Activated CD8-positive, alpha-beta T cell treated with anti-CD3 and anti-CD28 coated beads for 36 hours (primary cell): ENCODE data around the gene RGS5. TPM values are rescaled to one million over a fixed set of nuclear protein-coding genes. Genes with fewer than 3 reads are reported as not detected.

Experiments used
- ATAC-seq: fragments of 200-7000 bp; cut with Tn5 transposase; one replicate; pipeline ENCODE4 v1.10.0; 2021; ENCODE audit warnings: mild to moderate bottlenecking, moderate library complexity
- CTCF ChIA-PET: fragments of 350-600 bp; sonication (Branson Sonifier 250); formaldehyde crosslinking; loops from one replicate; lab custom pipeline; 2021; ENCODE audit warnings: antibody characterized with exemption; lab: Charles Lee
- POLR2A ChIA-PET: fragments of 350-600 bp; sonication (Branson Sonifier 250); formaldehyde crosslinking; loops from one replicate; lab custom pipeline; 2021; ENCODE audit warnings: antibody characterized with exemption; lab: Charles Lee
- DNase-seq: peaks from one replicate; pipeline ENCODE4 v3.0.0-alpha.2; 2020
- H3K27ac Mint-ChIP-seq: one replicate; pipeline ENCODE4 v1.8.0; 2021; ENCODE audit warnings: mild to moderate bottlenecking, mixed read lengths
- H3K27me3 Mint-ChIP-seq: one replicate; pipeline ENCODE4 v1.8.0; 2021; ENCODE audit warnings: mixed read lengths
- H3K36me3 Mint-ChIP-seq: one replicate; pipeline ENCODE4 v1.8.0; 2021; ENCODE audit warnings: low read depth, mixed read lengths
- H3K4me1 Mint-ChIP-seq: one replicate; pipeline ENCODE4 v1.8.0; 2021; ENCODE audit warnings: low read depth, mixed read lengths
- H3K4me3 Mint-ChIP-seq: one replicate; pipeline ENCODE4 v1.8.0; 2021; ENCODE audit warnings: mild to moderate bottlenecking, moderate library complexity, mixed read lengths
- H3K9me3 Mint-ChIP-seq: one replicate; pipeline ENCODE4 v1.8.0; 2021; ENCODE audit warnings: mixed read lengths
- intact Hi-C: fragments of 100-400 bp; cut with micrococcal nuclease; formaldehyde crosslinking; loops from one replicate; pipeline ENCODE4 v1.10.0; 2022
- total RNA-seq, 2 experiments: library from RNA; stranded (reverse); gene quantifications; one replicate each; pipeline ENCODE4 v1.2.3, GENCODE V29; 2021
- TF ChIP-seq, protein P1 (sequence below): fragments of 200-600 bp; IDR thresholded peaks from one replicate; pipeline ENCODE4 v1.8.0; 2022; ENCODE audit warnings: antibody characterized with exemption, mild to moderate bottlenecking

RGS5 gene
- total RNA-seq, 2 experiments from 2014 or later, result 3.6 to 6.0 TPM

DNA sequence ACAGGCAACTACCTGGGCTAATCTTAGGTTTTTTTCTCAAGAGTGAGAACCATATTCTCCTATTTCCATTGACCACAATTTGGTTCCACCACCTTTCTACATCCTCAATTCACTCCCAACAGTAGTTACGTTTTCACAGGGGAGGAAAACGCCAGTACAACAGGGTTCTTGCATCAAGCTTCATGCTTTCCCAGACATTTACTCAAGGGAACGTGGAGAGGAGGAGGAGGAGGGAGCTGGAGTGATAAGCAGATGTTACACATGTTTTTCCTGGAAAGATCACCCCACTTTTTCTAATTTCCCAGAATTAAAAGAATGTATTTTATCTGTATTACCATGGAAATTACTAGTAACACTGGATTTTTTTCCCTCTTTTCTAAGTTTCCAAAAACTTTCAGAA lies 58.3 kb downstream of the RGS5 start:
- no peaks in the 10 kb centered on the region for H3K9me3 Mint-ChIP-seq
- DNase-seq (no peak), ATAC-seq (no peak)
- ChIA-PET CTCF (no interaction called here), POLR2A (no interaction called here)
- no peaks in the 10 kb centered on the region for H3K36me3 Mint-ChIP-seq
- no peaks in the 10 kb centered on the region for H3K4me1 Mint-ChIP-seq
- H3K4me3 Mint-ChIP-seq, result no peak overlapping the region
- H3K27ac Mint-ChIP-seq, result no peak overlapping the region
- TF ChIP-seq, protein P1, sequence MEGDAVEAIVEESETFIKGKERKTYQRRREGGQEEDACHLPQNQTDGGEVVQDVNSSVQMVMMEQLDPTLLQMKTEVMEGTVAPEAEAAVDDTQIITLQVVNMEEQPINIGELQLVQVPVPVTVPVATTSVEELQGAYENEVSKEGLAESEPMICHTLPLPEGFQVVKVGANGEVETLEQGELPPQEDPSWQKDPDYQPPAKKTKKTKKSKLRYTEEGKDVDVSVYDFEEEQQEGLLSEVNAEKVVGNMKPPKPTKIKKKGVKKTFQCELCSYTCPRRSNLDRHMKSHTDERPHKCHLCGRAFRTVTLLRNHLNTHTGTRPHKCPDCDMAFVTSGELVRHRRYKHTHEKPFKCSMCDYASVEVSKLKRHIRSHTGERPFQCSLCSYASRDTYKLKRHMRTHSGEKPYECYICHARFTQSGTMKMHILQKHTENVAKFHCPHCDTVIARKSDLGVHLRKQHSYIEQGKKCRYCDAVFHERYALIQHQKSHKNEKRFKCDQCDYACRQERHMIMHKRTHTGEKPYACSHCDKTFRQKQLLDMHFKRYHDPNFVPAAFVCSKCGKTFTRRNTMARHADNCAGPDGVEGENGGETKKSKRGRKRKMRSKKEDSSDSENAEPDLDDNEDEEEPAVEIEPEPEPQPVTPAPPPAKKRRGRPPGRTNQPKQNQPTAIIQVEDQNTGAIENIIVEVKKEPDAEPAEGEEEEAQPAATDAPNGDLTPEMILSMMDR, result no peak
- no peaks in the 10 kb centered on the region for H3K27me3 Mint-ChIP-seq
- intact Hi-C loops, result no loop called here

DNA sequence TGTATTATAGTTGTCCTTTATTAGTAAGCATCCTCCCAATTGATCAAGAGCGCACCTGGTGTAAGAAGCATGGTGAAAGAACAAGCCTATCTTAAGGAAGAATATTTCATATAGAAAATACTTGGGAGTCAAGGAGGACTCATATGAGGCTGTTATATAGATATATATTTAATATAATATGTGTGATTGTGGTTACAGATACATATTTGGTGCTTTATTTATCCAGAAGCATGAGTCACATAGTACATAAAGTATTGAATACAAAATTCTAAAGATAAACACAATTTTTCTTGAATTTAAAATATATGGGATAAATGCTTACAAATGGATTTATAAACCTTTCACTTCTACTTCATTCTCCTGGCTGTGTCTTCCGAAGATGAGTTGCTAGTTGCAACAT lies 60.6 kb downstream of the RGS5 start:
- intact Hi-C loops, result no loop called here
- H3K27ac Mint-ChIP-seq, result no peak overlapping the region
- no peaks in the 10 kb centered on the region for H3K36me3 Mint-ChIP-seq
- TF ChIP-seq, protein P1, result no peak
- no peaks in the 10 kb centered on the region for H3K27me3 Mint-ChIP-seq
- no peaks in the 10 kb centered on the region for H3K9me3 Mint-ChIP-seq
- ChIA-PET POLR2A (no interaction called here), CTCF (no interaction called here)
- H3K4me3 Mint-ChIP-seq, result no peak overlapping the region
- DNase-seq, result no peak
- no peak for ATAC-seq
- H3K4me1 Mint-ChIP-seq, result no peaks in the 10 kb centered on the region

DNA sequence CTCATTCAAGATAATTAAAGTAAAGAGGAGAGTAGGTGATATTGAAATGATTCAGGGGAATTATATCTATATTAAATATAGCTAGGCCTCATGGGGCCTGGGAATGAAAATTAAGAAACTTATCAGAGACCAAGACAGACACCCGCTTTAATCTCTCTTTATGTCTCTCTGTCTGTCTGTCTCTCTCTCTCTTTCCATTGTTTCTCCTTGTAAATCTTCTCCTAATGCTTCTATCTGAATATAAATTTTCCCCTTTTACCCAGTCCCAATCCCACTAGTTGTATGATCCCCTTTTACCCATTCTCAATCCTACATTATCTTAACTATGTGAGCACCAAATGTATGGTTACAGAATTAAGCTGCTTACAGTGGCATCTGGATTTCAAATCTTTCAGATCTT lies 61.2 kb downstream of the RGS5 start:
- TF ChIP-seq, protein P1, result no peak

DNA sequence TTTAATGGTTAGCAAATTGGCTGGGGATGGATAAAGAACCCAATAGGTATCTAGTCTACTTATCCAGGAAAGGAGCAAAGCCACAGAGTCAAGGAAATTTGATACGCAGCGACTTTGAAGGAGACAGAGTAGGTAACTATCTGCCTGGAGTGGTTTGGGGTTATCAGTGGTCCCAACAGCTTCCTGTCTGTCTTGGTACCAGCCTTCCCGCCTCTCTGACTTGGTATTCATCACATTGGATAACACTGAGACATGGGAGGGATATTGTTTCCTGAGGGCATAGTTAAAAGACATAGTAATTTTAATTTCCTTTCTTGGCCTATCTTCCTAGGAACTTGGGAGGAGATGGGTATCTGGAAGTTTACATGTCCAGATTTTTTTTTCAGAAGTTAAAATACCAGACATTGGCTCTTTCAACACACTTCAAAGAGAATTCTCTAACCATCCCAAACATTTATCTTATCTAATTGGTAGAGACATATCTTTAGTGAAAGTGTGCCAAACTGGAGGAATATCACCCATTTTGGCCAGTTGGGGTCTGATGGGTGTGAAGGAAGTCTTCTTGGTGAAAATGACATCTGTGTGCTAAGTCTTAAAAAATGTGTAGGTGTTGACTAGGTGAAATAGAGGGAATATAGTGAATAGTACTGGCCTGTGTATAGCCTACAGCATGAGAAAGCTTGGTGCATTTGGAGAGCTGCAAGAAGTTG lies 65.0 kb downstream of the RGS5 start:
- CTCF ChIA-PET, result no interaction called here
- no peaks in the 10 kb centered on the region for H3K4me1 Mint-ChIP-seq
- H3K27me3 Mint-ChIP-seq, result no peaks in the 10 kb centered on the region
- no peaks in the 10 kb centered on the region for H3K36me3 Mint-ChIP-seq
- TF ChIP-seq, protein P1, result no peak
- H3K27ac Mint-ChIP-seq, result no peak overlapping the region
- no peak for ATAC-seq
- intact Hi-C loops, result no loop called here
- POLR2A ChIA-PET, result no interaction called here
- H3K4me3 Mint-ChIP-seq, result no peak overlapping the region
- no peaks in the 10 kb centered on the region for H3K9me3 Mint-ChIP-seq
- DNase-seq, result no peak

More for the DNA sequence above, 61.2 kb downstream of the RGS5 start:
- DNase-seq, result no peak
- ChIA-PET CTCF (no interaction called here), POLR2A (no interaction called here)
- H3K4me3 Mint-ChIP-seq, result no peak overlapping the region
- no peaks in the 10 kb centered on the region for H3K27me3 Mint-ChIP-seq
- no peaks in the 10 kb centered on the region for H3K9me3 Mint-ChIP-seq
- no peak overlapping the region for H3K27ac Mint-ChIP-seq
- ATAC-seq, result no peak
- H3K36me3 Mint-ChIP-seq, result no peaks in the 10 kb centered on the region
- intact Hi-C loops, result no loop called here
- H3K4me1 Mint-ChIP-seq, result no peaks in the 10 kb centered on the region

DNA sequence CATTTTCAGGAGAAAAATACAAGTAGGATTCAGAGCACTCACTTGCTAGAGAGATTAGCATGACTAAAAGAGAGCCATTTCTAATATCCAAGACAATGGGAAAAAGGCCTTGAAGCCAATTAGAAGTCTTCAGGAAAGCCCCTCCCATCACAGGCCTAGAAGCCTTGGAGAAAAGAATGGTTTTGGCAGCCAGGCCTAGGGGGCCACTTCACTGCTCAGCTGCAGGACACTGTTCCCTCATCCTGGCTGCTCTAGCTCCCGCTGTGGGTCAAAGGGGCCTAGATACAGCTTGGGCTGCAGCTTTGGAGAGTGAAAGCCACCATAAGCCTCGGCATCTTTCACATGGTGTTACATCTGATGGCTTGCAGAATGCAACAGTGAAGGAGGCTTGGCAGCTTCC lies 70.7 kb downstream of the RGS5 start:
- Mint-ChIP-seq H3K36me3 (no peaks in the 10 kb centered on the region), H3K9me3 (no peaks in the 10 kb centered on the region)
- CTCF ChIA-PET, result no interaction called here

More for the DNA sequence above, 70.7 kb downstream of the RGS5 start:
- ATAC-seq, result no peak
- H3K27ac Mint-ChIP-seq, result no peak overlapping the region
- peaks cover 2% of the 10 kb centered on the region for H3K27me3 Mint-ChIP-seq
- TF ChIP-seq, protein P1, result no peak
- POLR2A ChIA-PET, result no interaction called here
- intact Hi-C loops, result no loop called here
- no peak for DNase-seq
- H3K4me1 Mint-ChIP-seq, result no peaks in the 10 kb centered on the region
- no peak overlapping the region for H3K4me3 Mint-ChIP-seq
